ENCODE data around the gene MTCL1.

MTCL1 gene

DNA sequence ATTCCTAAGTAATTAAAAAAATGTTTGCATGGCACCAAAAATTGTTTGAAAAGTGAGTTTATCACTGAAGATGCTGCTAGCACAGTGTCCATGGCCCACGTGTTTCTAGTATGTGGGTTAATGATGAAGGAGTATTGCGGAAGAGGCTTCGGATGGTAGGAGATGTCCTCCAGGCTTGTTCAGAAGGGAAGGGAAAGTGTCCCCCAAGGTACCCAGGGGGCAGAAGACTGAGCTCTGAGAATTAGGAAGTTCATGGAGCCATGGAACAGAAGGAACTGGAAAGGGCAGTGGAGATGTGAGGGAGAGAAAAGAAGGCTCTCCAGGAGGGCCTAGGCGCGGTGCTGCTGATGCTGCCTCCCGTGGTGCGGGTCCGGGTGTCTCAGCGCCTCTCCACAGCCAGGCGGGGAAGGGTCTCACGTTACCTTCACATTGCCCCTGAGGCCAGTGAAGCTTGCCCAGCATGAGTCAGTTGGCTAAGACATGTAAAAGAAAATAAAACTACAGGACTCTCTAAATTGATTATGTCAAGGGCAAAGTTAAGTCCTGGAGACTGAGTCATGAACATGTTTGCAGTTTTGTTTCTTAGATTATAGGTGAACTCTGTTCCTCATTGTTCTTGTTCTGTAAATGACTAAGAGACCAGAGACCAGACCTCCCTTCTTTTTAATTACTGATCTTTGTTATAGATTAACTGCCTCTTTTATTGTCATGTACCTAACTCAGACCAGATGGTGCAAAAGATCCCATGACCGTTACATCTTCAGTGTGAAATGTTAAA is 89.0 kb downstream of the MTCL1 start:
- no peak for DNase-seq (ENCODE audit: low spot score)

DNA sequence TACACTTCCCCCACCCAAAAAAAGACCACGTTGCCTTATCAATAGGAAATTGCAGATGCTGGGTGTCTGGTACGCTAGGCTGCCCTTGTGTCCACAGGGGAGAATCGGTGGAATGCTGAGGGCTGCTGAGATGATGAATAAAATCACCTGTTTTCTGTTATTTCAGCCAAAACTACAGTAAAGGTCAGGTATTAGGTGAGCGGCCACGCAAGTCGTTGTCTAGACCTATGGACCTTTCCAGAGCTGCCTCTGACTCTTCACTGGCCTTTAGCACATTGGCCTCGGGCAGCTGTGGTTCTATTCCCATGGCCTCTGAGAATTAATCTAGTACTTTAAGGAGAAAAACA is 89.6 kb downstream of the MTCL1 start:
- no peak for DNase-seq (ENCODE audit: low spot score)

DNA sequence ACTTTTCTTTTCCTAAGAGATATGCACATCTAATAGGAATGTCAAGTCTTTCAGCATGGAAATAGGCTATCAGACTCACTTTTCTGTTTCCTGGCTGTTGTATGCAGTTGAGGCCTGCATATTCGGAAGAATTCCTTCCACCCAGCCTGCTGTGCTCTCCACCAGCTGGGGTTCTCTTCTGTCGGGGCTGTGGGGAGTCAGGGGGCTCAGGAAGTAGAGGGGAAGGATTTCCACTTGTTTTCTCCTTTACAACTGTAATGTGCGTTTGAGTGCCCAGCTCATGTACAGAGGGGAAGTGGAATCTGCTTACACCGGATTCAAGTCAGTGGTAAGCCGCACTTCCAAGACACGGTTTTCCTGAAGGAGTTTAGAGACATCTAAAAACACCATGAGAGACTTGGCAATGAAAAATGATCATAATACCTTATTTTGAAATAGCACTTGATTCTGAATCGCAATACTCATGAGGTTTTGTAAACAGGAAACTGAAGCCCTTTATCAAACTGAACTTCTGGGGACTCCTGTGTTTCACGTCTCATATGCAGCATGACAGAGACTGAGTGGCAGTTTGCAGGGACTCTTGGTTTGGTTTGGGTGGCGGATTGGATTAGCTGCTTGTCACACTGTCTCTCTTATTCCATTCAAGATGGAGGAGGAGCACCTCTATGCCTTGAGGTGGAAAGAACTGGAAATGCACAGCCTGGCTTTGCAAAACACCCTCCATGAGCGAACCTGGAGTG is 90.4 kb downstream of the MTCL1 start:
- DNase-seq (ENCODE audit: low spot score), result no peak

DNA sequence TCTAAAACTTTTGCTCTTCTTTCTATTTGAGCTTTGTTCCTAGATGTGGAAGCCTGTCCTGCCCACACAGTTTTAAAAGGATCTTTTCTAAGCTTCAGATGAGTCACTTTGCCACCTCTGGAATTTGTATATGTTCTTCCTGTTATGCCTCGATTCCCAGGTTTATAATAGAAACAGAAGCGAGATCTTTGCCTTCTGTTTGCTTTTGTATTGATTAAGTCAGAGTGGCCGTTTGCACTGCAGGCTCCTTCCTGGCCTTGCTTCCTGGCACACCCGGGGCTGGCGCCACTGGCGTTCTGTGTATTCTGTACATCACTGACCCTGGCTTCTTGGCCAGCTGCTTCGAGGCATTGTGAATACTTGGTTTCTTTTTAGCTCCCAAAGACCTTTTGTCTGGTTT is 91.8 kb downstream of the MTCL1 start:
- DNase-seq (ENCODE audit: low spot score), result no peak

DNA sequence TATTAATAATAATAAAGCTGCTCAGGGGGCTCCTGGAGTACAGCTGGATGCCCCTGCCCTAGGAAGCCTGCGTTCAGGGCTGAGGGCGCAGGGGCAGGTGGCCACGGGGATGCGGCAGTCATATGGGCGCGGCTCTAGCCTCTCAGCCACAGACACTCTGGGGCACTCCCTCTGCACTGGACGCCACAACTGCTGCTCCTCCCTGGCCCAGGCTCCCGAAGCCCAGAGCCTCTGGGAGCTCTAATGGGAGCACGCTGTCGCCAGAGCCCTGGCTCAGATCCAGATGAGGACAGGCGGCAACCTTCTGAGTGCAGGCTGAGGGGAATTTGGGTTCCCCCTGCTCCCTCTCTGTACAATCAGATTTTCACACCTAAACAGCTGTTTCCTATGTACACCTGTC is 93.6 kb downstream of the MTCL1 start:
- DNase-seq (ENCODE audit: low spot score), result no peak

DNA sequence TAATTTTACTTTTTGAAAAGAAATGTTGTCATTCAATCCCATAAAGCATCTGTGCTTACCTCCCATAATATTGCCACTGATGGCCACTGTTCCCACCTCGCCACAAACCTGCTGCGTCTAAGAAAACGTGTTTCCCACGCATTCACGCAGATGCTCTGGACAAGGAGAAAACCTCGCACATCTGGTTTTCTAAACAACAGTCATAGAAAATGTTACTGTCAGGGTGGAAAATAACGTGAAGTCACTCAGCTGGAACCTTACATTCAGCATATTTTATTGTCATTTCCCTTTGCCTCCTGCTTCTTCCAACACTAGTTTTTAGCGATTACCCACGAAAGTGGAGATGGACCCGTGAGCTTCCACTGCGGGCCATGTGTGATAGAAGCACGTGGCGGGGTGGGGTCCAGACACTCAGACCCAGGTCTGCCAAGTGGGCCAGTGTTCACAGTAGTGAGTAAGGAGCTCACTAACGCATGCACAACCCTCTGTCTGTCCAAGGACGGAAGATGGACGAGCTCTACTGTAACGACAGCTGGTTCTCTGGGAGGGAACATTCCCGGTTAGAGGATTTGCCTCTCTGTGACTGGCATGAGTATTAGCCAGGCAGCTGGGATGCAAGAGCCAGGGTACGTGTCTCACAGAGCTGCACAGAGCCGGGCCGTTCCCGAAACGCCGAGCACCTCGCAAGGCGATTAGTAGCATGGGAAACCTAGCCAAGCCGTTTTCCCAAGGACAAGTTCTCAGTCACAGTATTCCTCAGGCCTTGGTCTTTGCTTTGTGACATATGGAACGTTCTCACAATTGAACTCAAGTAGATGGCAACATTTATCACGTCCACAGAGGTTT is 94.5 kb downstream of the MTCL1 start:
- DNase-seq (ENCODE audit: low spot score), result no peak

DNA sequence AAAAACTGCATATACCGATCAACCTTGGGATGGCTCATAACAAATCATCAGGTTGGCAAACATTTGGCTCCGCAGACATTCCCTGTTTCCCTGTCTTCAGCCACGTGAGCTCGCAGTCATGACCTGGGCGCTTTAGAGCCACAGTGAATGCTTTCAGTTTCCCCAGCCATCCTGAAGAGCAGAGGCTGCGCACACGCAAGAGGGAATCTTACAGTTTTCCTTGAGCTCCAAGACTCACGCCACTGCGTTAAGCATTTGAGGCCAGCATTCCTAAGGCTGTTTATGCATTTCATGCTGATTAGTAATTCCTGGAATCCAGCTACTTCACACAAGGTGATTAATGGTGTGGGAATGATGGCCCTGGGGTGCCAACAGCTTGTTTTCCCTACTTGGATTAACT is 95.1 kb downstream of the MTCL1 start:
- DNase-seq (ENCODE audit: low spot score), result no peak

DNA sequence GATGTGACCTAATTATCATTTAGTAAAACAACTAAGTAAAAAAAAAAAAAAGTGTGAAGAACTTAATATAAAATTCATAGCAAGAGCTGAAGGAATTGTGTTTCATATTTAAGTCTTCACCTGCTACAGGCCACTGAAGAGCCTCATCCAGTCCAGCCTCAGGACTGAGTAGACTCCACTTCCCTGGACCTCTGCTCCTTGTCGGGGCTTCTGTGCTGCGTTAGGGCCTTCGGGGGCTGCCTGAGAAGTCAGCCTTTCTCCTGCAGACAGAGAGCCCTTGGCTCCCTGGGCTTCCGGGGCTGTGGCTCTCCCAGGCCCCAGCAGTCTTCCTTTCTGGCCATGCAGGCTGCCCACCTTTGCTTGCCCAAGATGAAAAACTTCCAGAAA is 95.5 kb downstream of the MTCL1 start:
- DNase-seq (ENCODE audit: low spot score), result no peak

DNA sequence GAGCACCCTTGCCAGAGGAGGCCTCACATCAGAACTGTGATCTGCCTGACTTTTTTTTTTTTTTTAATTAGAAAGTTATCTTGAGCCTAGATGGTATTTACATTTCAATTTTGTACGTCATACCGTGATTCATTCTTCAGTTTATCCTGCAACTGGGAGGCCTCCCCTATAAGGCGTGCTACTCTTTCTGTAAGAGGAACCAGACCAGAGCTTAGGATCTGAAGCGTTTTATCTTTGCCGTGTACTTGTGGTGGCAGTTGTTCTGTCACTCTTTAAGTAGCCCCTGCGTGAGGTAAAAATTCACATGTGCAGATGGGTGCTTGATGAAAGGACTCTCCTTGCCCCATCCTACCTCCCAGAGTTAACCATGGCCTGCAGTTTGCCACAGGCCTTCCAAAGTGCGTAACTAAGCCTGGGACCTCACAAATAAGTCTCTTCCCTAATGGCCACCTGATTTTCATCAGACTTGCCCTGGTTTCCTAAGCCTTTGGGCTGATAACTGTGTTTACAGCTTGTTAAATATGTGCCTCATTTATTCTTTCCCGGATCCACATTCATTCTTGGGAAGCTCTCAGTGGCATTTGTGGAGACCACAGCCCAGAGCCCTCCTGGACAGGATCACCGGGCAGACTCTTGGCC is 96.0 kb downstream of the MTCL1 start:
- DNase-seq (ENCODE audit: low spot score), result no peak

DNA sequence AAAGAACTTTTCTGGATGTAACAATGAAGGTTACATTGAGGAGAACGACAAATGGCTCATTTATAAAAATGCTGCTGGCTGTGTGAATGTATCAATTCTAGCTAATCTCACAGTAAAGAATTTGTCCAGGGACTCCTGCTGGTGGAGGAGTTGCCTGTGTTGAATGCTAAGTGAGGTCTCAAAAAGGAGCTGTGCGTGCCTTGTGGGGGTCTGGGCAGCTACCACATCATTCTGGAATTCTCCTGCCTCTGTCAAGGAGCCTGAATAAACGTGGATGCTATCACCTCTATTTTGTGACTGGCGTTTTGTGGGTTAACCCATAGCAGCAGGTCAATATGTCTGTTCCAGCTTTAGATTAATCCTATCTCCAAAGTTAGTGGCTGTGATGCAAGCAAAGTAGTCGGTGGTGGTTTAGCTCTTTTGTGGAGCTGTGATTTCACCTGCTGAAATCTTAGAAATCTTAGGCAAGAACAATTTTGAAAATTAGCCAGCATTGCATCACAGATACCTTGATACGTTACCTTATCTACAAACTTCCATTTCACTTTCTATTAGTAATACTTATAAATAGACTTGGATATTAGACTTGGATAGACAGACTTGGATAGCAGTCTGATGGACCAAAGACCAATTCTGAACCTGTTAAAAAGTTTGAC is 96.8 kb downstream of the MTCL1 start:
- DNase-seq (ENCODE audit: low spot score), result no peak

DNA sequence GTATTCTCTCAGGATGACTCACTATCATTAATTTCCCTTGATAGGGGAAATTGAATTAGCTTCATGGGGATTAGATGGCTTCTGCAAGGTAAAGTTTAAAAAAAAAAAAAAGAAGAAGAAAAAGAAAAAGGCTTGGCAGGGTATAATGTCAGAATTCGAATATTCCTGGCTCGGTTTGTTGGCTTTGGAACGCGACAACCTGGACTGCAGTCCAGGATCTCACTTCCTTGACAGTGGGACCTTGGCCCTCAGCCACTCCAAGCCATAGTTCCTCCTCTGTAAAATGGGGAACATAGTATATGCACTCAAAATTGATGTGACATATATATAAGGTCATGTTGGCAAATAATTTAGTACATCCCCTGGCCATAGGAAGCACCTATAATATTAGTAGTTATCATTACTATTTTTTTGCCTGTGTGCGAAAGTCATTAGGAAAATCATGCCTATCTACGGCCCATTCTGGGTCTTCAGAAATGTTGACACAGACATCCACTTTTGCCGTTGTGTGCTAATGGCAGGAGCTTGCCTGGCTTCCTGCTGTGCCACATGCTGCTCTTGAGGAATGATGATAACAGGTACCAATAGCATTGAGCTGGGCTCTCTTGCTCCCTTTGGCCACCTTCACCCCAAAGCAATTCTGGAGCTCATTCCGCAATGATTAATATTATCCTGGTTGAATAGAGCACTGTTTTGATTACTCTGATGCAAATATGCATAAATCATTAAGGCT is 97.9 kb downstream of the MTCL1 start:
- DNase-seq (ENCODE audit: low spot score), result no peak

DNA sequence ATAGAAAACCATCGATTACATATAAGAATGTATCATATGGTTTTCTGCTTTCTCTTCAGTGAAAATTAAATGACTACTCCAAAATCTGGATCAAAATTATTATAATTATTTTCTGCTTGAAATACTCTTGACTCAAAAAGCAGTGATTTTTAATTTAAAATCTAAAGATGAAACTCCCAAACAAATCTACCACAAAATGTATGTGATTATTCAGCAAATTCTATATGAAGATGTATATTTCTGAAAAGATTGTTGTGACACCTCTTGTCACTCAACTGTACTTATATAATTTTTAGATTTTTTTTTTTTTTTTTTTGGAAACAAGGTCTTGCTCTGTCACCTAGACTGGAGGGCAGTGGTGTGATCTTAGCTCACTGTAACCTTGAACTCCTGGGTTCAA is 98.6 kb downstream of the MTCL1 start:
- no peak for DNase-seq (ENCODE audit: low spot score)

DNA sequence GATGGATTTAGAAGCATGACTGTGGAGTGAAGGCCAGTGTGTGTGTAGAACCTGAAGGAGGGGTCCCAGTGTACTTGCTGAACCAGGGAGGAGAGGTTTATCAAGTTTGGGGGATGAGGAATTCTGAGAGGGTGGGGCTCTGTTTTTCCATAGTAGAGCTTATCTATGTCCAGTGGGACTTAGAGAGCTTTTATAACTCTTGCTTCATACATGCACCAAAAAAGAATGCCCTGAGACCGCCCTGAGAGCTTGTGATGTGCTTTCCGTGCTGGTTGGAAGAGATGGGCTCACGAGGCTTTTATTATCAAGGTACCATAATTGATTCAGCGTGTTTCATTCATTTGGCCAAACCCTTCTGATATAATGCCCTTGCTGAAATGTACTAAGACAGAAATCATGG is 100.2 kb downstream of the MTCL1 start:
- no peak for DNase-seq (ENCODE audit: low spot score)

DNA sequence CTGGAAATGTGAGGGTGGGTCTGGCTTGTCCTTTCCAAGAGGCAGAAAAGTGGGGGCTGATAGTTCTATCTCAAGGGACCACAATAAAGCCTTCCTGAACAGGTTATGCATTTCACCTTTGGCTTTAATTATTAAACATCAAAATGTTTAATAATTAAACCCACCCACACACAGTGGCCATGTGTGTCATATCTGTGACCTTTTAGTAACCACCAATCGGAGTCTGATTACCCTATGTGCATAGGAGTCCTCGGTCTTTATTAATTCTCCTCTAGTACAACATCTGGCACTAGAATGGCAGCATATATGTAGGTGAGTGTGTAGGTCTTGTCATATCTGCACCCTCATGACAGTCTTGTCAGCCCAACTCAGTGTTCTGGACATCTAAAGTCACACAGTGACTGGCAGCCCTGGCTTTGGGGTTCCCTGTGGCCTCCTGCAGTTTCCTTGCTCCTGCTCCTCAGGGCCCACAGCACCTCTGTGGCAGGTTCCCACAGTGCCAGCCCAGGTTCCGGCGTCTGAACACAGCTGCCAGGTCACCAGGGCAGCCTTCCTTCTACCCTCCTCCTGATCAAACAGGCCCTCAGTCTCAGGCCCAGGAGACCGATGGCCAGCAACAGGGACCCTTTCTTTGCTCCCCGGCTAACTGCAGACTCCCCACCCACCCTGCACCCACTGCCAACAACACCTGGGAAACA is 100.9 kb downstream of the MTCL1 start:
- no peak for DNase-seq (ENCODE audit: low spot score)

DNA sequence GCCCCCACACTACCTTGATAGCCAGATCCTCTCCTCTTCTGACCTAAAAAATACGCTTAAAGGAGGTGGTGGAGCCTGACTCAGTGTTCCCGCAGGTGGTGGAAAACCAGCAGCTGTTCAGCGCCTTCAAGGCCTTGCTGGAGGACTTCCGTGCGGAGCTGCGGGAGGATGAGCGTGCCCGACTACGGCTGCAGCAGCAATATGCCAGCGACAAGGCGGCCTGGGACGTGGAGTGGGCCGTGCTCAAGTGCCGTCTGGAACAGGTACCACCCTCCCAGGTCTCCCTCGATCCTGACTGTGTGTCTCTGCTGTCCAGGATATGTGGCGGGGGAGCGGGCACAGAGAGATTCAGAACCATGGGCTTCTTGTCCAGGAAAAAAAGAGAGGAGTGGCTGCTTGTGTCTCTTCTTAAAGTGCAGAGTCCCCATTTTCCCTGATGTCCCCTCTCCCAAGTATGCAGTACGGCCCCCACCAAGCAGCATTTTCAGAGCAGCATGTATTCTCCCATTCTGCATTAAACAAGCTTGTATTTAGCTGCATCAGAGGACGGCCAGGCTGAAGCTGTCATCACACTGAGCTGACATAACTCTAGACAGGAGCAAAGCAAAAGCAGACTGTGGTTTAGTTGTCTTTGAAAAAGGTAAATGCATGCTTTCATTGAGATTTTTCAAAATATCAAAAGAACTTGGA is 101.6 kb downstream of the MTCL1 start:
- no peak for DNase-seq (ENCODE audit: low spot score)

DNA sequence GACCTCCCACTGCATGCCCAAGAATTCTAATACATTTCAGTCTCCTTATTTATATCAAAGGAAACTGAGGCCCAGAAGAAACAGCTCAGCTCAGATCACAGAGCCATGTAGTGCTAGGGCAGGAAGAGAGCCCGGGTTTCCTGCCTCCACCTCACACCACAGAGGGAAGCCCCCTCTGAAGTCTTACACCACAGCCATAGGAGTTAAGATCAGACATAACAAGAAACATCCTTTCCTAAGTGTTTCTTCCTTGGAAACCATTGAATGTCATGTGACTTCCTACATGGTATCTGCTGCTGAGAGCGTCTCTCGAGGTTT is 102.1 kb downstream of the MTCL1 start:
- DNase-seq (ENCODE audit: low spot score), result no peak

DNA sequence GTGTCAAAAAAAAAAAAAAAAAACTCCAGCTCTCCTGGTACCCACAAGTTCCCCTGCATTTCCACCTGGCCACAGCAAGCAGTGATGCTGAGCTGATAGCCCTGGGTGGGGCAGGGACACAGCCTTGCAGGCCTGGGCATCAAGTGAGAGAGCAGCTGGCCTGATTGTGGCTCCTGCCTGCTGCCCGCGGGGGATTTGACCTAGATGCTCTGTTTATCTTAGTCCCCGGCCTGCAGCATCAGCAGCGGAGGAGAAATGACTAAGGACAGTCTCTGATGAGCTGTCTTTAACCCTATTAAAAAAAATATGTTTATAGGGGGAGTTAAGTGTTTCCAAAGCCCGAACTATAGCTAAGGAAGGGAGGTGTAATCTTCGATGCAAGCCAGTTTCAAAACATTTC is 102.6 kb downstream of the MTCL1 start:
- no peak for DNase-seq (ENCODE audit: low spot score)

DNA sequence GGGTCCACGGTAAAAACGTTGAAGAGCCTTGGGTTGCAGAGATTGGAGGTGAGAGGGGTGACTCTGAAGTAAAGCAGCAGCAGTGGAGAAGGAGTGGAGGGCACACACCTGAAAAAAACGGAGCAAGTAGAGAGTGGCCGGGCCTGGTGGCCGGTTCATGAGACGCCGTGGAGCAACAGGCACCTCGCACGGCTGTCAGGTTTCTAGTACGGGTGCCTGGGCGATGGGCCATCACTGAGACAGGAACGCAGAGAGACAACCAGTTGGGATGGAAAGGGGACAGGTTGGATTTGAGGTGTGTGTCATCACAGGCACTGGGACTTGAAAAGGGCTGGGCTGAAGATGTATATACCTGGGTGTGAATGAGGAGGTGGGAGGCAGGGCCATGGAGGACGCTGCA is 104.2 kb downstream of the MTCL1 start:
- DNase-seq (ENCODE audit: low spot score), result no peak

DNA sequence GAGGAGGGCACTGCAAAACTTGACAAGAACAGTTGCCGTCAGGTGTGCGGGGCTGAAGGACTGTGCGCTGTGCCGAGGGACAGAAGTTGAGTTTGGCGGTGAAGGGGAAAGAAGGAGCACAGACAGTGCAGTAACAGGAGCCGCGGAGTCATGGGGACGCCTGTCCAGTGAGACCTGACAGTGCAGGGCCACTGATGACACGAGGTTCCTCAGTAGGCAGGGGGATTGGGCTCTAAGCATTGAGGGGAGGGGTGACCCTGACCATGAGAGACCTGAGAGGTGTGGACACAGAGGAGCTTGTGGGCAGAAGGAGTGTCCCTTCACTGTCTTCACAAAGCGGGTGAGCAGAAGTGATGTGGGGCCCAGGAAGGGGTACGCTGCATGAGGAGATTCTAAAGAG is 104.8 kb downstream of the MTCL1 start:
- DNase-seq (ENCODE audit: low spot score), result no peak

DNA sequence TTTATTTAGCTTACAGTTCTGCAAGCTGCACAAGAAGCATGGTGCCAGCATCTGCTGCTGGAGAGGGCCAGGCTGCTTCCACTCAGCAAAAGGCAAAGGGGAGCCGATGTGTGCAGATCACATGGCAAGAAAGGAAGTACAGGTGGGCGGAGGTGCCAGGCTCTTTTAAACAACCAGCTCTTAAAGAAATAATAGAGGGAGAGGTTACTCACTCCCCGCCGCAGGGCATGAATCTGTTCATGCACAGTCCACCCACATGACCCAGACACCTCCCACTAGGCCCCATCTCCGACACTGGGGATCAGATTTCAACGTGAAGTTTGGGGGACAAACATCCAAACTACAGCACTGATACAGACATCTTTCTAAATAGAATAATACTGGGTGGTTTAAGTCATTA is 105.8 kb downstream of the MTCL1 start:
- DNase-seq (ENCODE audit: low spot score), result no peak

Measured in CD4-positive, alpha-beta T cell treated with Interleukin-15 for 4 hours (primary cell).